Body of pancreas (tissue), 4 donors: ENCODE data around the gene THUMPD1. TPM values are rescaled to one million over a fixed set of nuclear protein-coding genes. Genes with fewer than 3 reads are reported as not detected.
A peak's percentile ranks its signal among the peaks of the same experiment; 100 is the strongest.

Source experiments
- ATAC-seq: fragments of 150-250 bp; one replicate; pipeline ENCODE4 v1.9.1; 2016
- DNase-seq, 4 donors: peaks; one replicate each; pipeline ENCODE4 v3.0.0-alpha.2; 2019
- H3K27ac ChIP-seq, 4 donors: fragments of 200-600 bp; sonication (generic); 1 replicate in 3 of 4; 2 replicates in 1 of 4; pipeline versions ENCODE4 v1.5.1 to v1.6.1; 2016 to 2019; ENCODE audit warnings: mild to moderate bottlenecking in 1 of 4, mixed read lengths in 1 of 4, moderate library complexity in 1 of 4
- H3K27me3 ChIP-seq, 2 donors: fragments of 200-600 bp; sonication (generic); one replicate each; pipeline ENCODE4 v1.6.0; 2016; ENCODE audit warnings: mild to moderate bottlenecking in 1 of 2
- H3K36me3 ChIP-seq, 2 donors: fragments of 200-600 bp; sonication (generic); replicated peaks in 1 of 2; 2 replicates each; pipeline ENCODE4 v1.5.1; 2016; ENCODE audit warnings: low read depth in 2 of 2; ENCODE audit not compliant: insufficient read depth in 1 of 2
- H3K4me1 ChIP-seq: fragments of 200-600 bp; sonication (generic); one replicate; pipeline ENCODE4 v1.6.0; 2016
- H3K4me3 ChIP-seq, 2 donors: fragments of 200-600 bp; sonication (generic); 1 replicate in 1 of 2; 2 replicates in 1 of 2; pipeline ENCODE4 v1.5.1; 2016 to 2019
- H3K9me3 ChIP-seq, 3 donors: fragments of 200-600 bp; sonication (generic); 1 replicate in 2 of 3; 2 replicates in 1 of 3; pipeline ENCODE4 v1.5.1; 2016
- CTCF ChIP-seq, 7 experiments: fragments of 450-650 bp in 4 of 7; fragments of 200-600 bp in 3 of 7; sonication (generic) in 3 of 7; IDR thresholded peaks; one replicate each; pipeline ENCODE4 v1.5.1; 2016 to 2019; ENCODE audit warnings: antibody characterized with exemption in 7 of 7
- POLR2A ChIP-seq, 3 donors: fragments of 450-650 bp; IDR thresholded peaks; one replicate each; pipeline ENCODE4 v1.6.1; 2016; ENCODE audit warnings: antibody characterized with exemption in 3 of 3, mild to moderate bottlenecking in 2 of 3
- WGBS, 2 donors: methylation state at CpG; one replicate each; pipeline ENCODE4 v1.1.5; 2017; 5-methylcytosine and 5-hydroxymethylcytosine counted together
- intact Hi-C: fragments of 100-400 bp; cut with DNase I; formaldehyde crosslinking; loops from one replicate; pipeline ENCODE4 v1.15.1; 2023
- total RNA-seq, 2 donors: library from RNA; depleted of rRNA; stranded (reverse); fragments of >200 nt; gene quantifications; one replicate each; pipeline ENCODE4 v1.1.0, GENCODE V29; 2016

THUMPD1 gene
- total RNA-seq, 2 donors from 2014 or later = 25.1 to 34.8 TPM

GRCh38 chr16:20781697-20782096 lies 40.1 kb upstream of the THUMPD1 start:
- 76 to 85% methylated on average over 1 of the region's 1 CpG for WGBS, 2 donors
- no peak overlapping the region for H3K4me3 ChIP-seq
- H3K4me1 ChIP-seq = no peaks in the 10 kb centered on the region
- no peak overlapping the region for H3K27ac ChIP-seq
- H3K27me3 ChIP-seq = no peaks in the 10 kb centered on the region
- no peak for ATAC-seq
- peaks cover 0 to 23% of the 10 kb centered on the region in 2 donors for H3K36me3 ChIP-seq
- intact Hi-C loops = no loop called here
- no peak for DNase-seq
- no peaks in the 10 kb centered on the region for H3K9me3 ChIP-seq
- TF ChIP-seq CTCF (IDR thresholded peaks at IDR 0.05) (no peak), POLR2A (IDR thresholded peaks at IDR 0.05) (no peak)

GRCh38 chr16:20774703-20775362 lies 33.2 kb upstream of the THUMPD1 start:
- no peak overlapping the region for H3K4me3 ChIP-seq
- ATAC-seq = peak; percentile 79
- no peaks in the 10 kb centered on the region for H3K9me3 ChIP-seq
- peaks cover 9% of the 10 kb centered on the region for H3K4me1 ChIP-seq
- DNase-seq = peak; percentile 76 to 82 (median 78)
- intact Hi-C loops = no loop called here
- TF ChIP-seq POLR2A (IDR thresholded peaks at IDR 0.05) = no peak
- peak; percentile 40 to 61 (median 53) for TF ChIP-seq CTCF (IDR thresholded peaks at IDR 0.05)
- H3K27ac ChIP-seq = no peak overlapping the region
- 68 to 77% methylated on average over 6 to 7 of the region's 7 CpGs for WGBS, 2 donors
- no peaks in the 10 kb centered on the region for H3K27me3 ChIP-seq
- H3K36me3 ChIP-seq = peaks cover 0 to 12% of the 10 kb centered on the region in 2 donors

- 47 to 59% methylated on average over 3 of the region's 3 CpGs for WGBS, 2 donors
- Histone ChIP-seq H3K4me3 (no peak overlapping the region), H3K27ac (no peak overlapping the region), H3K4me1 (peaks cover 9% of the 10 kb centered on the region), H3K36me3 (peaks cover 0 to 12% of the 10 kb centered on the region in 2 donors), H3K27me3 (no peaks in the 10 kb centered on the region), H3K9me3 (no peaks in the 10 kb centered on the region)
- no peak for ATAC-seq
- no peak for DNase-seq
- TF ChIP-seq CTCF (IDR thresholded peaks at IDR 0.05) = no peak
- TF ChIP-seq POLR2A (IDR thresholded peaks at IDR 0.05) = no peak
- intact Hi-C loops = no loop called here
Measured at GRCh38 chr16:20773679-20774078, 32.1 kb upstream of the THUMPD1 start.

- no peak for TF ChIP-seq POLR2A (IDR thresholded peaks at IDR 0.05)
- TF ChIP-seq CTCF (IDR thresholded peaks at IDR 0.05) = no peak
- no peak for ATAC-seq
- 20 to 94% methylated on average over 1 of the region's 1 CpG for WGBS, 2 donors
- intact Hi-C loops = no loop called here
- Histone ChIP-seq H3K9me3 (no peaks in the 10 kb centered on the region), H3K27me3 (no peaks in the 10 kb centered on the region), H3K27ac (no peak overlapping the region), H3K4me3 (no peak overlapping the region), H3K4me1 (peaks cover 18% of the 10 kb centered on the region), H3K36me3 (no peaks in the 10 kb centered on the region)
- no peak for DNase-seq
Measured at GRCh38 chr16:20768818-20769217, 27.2 kb upstream of the THUMPD1 start.

GRCh38 chr16:20768121-20768520 lies 26.5 kb upstream of the THUMPD1 start:
- Histone ChIP-seq H3K36me3 (no peaks in the 10 kb centered on the region), H3K27me3 (no peaks in the 10 kb centered on the region), H3K9me3 (no peaks in the 10 kb centered on the region), H3K27ac (no peak overlapping the region), H3K4me3 (no peak overlapping the region), H3K4me1 (peaks cover 16% of the 10 kb centered on the region)
- ATAC-seq (no peak), DNase-seq (no peak)
- no peak for TF ChIP-seq CTCF (IDR thresholded peaks at IDR 0.05)
- TF ChIP-seq POLR2A (IDR thresholded peaks at IDR 0.05) = no peak
- WGBS, 2 donors = 100% methylated on average over 1 of the region's 1 CpG
- intact Hi-C loops = no loop called here
